Measurements from ENCODE around the gene ZNF750. TPM values are rescaled to one million over a fixed set of nuclear protein-coding genes. Genes with fewer than 3 reads are reported as not detected.

The ZNF750 gene
- total and polyA plus RNA-seq, 4 donors = 0.02 to 0.08 TPM; not detected in 2

DNA sequence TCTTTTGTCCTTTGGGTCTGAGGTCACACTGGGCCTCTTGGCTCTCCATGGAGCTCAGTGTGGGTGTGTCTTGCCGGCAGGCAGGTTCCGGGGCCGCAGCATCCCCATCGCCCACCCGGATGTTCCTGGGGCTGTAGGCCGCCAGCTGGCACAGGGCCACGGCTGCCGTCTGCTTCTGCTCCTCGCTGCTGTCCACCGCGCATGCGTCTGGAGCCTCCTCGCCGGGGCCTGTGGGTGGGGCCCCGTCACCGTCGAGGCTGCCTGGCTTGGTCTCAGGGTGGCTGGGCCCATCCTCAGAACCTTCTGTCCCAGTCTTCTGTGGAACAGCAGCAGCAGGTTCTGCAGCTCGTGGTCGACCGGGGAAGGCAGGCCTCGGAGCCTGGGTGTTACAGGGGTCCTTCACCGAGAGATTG is 9.6 kb downstream of the ZNF750 start:
- Histone ChIP-seq H3K36me3 (ENCODE audit: control insufficient read depth in 4 of 4, insufficient read depth in 3 of 4, low read depth in 1 of 4, low read length in 3 of 4) (peaks cover 0 to 4% (median 2%) of the 10 kb centered on the region in 4 donors), H3K27me3 (ENCODE audit: control insufficient read depth in 4 of 4, insufficient read depth in 4 of 4, low read length in 3 of 4) (no peaks in the 10 kb centered on the region), H3K9me3 (ENCODE audit: control insufficient read depth in 4 of 4, low read length in 3 of 4) (no peaks in the 10 kb centered on the region), H3K27ac (ENCODE audit: low read depth in 1 of 2, low read length in 2 of 2) (no peak overlapping the region), H3K9ac (ENCODE audit: low read depth in 1 of 2, low read length in 2 of 2) (no peak overlapping the region), H3K4me1 (ENCODE audit: control insufficient read depth in 4 of 4, insufficient read depth in 4 of 4, low read length in 3 of 4) (no peaks in the 10 kb centered on the region), H3K4me3 (ENCODE audit: low read depth in 1 of 3, low read length in 3 of 3) (no peak overlapping the region)
- TF ChIP-seq RAD21 (IDR thresholded peaks at IDR 0.05) = no peak
- TF ChIP-seq EGR1 (IDR thresholded peaks at IDR 0.05; ENCODE audit: low read depth in 2 of 2) = no peak
- no peak for TF ChIP-seq HNF4A (conservative IDR thresholded peaks at IDR 0.05)
- no peak for TF ChIP-seq SP1 (IDR thresholded peaks at IDR 0.05)
- TF ChIP-seq YY1 (IDR thresholded peaks at IDR 0.05) = no peak
- TF ChIP-seq, protein P1, sequence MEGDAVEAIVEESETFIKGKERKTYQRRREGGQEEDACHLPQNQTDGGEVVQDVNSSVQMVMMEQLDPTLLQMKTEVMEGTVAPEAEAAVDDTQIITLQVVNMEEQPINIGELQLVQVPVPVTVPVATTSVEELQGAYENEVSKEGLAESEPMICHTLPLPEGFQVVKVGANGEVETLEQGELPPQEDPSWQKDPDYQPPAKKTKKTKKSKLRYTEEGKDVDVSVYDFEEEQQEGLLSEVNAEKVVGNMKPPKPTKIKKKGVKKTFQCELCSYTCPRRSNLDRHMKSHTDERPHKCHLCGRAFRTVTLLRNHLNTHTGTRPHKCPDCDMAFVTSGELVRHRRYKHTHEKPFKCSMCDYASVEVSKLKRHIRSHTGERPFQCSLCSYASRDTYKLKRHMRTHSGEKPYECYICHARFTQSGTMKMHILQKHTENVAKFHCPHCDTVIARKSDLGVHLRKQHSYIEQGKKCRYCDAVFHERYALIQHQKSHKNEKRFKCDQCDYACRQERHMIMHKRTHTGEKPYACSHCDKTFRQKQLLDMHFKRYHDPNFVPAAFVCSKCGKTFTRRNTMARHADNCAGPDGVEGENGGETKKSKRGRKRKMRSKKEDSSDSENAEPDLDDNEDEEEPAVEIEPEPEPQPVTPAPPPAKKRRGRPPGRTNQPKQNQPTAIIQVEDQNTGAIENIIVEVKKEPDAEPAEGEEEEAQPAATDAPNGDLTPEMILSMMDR (IDR thresholded peaks at IDR 0.05; ENCODE audit: low read depth, low read length, missing input control) = no peak
- no peak for TF ChIP-seq FOXA1 (IDR thresholded peaks at IDR 0.05)
- TF ChIP-seq NR2F2 (IDR thresholded peaks at IDR 0.05) = no peak
- TF ChIP-seq, protein P2, sequence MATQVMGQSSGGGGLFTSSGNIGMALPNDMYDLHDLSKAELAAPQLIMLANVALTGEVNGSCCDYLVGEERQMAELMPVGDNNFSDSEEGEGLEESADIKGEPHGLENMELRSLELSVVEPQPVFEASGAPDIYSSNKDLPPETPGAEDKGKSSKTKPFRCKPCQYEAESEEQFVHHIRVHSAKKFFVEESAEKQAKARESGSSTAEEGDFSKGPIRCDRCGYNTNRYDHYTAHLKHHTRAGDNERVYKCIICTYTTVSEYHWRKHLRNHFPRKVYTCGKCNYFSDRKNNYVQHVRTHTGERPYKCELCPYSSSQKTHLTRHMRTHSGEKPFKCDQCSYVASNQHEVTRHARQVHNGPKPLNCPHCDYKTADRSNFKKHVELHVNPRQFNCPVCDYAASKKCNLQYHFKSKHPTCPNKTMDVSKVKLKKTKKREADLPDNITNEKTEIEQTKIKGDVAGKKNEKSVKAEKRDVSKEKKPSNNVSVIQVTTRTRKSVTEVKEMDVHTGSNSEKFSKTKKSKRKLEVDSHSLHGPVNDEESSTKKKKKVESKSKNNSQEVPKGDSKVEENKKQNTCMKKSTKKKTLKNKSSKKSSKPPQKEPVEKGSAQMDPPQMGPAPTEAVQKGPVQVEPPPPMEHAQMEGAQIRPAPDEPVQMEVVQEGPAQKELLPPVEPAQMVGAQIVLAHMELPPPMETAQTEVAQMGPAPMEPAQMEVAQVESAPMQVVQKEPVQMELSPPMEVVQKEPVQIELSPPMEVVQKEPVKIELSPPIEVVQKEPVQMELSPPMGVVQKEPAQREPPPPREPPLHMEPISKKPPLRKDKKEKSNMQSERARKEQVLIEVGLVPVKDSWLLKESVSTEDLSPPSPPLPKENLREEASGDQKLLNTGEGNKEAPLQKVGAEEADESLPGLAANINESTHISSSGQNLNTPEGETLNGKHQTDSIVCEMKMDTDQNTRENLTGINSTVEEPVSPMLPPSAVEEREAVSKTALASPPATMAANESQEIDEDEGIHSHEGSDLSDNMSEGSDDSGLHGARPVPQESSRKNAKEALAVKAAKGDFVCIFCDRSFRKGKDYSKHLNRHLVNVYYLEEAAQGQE (IDR thresholded peaks at IDR 0.05) = no peak
- TF ChIP-seq, protein P3, sequence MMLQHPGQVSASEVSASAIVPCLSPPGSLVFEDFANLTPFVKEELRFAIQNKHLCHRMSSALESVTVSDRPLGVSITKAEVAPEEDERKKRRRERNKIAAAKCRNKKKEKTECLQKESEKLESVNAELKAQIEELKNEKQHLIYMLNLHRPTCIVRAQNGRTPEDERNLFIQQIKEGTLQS (IDR thresholded peaks at IDR 0.05) = no peak
- TF ChIP-seq, protein P4, sequence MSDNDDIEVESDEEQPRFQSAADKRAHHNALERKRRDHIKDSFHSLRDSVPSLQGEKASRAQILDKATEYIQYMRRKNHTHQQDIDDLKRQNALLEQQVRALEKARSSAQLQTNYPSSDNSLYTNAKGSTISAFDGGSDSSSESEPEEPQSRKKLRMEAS (IDR thresholded peaks at IDR 0.05) = no peak
- no peak for DNase-seq (ENCODE audit: low spot score)
- 86% methylated on average over 22 of the region's 22 CpGs for WGBS

DNA sequence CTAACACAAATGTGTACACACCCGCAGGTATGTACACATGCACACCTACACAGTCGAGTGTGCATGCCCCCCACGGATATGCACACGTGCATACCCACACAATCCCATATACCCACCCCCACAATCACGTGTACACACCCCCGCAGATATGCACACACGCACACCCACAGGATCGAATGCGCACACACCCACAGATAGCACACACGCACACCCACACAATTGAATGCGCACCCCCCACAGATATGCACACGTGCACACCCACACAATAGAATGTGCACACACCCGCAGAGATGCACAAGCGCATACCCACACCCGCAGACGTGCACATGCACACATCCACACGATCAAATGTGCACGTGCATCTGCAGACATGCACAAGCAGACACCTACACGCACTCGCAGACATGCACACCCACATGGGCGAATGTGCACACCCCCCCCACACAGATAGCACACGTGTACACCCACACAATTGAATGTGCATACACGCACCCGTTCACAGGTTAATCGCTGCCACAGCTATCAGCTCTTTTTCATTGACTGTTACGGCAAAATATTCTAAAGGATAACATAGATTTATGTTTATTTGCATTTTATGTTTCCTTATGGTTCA is 10.8 kb downstream of the ZNF750 start:
- H3K9me3 ChIP-seq (ENCODE audit: control insufficient read depth in 4 of 4, low read length in 3 of 4) = no peaks in the 10 kb centered on the region
- H3K9ac ChIP-seq (ENCODE audit: low read depth in 1 of 2, low read length in 2 of 2) = no peak overlapping the region
- H3K36me3 ChIP-seq (ENCODE audit: control insufficient read depth in 4 of 4, insufficient read depth in 3 of 4, low read depth in 1 of 4, low read length in 3 of 4) = peaks cover 0 to 4% (median 2%) of the 10 kb centered on the region in 4 donors
- H3K4me1 ChIP-seq (ENCODE audit: control insufficient read depth in 4 of 4, insufficient read depth in 4 of 4, low read length in 3 of 4) = no peaks in the 10 kb centered on the region
- 97% methylated on average over 26 of the region's 26 CpGs for WGBS
- no peak overlapping the region for H3K4me3 ChIP-seq (ENCODE audit: low read depth in 1 of 3, low read length in 3 of 3)
- DNase-seq (ENCODE audit: low spot score) = no peak
- H3K27ac ChIP-seq (ENCODE audit: low read depth in 1 of 2, low read length in 2 of 2) = no peak overlapping the region
- H3K27me3 ChIP-seq (ENCODE audit: control insufficient read depth in 4 of 4, insufficient read depth in 4 of 4, low read length in 3 of 4) = no peaks in the 10 kb centered on the region
- TF ChIP-seq RXRA (IDR thresholded peaks at IDR 0.05) = no peak
- TF ChIP-seq JUND (IDR thresholded peaks at IDR 0.05) = no peak
- TF ChIP-seq YY1 (IDR thresholded peaks at IDR 0.05) = no peak
- TF ChIP-seq, protein P1 (IDR thresholded peaks at IDR 0.05; ENCODE audit: low read depth, low read length, missing input control) = no peak
- no peak for TF ChIP-seq FOXA2 (IDR thresholded peaks at IDR 0.05)
- TF ChIP-seq HNF4G (IDR thresholded peaks at IDR 0.05) = no peak
- TF ChIP-seq RAD21 (IDR thresholded peaks at IDR 0.05) = no peak
- TF ChIP-seq EGR1 (IDR thresholded peaks at IDR 0.05; ENCODE audit: low read depth in 2 of 2) = no peak
- TF ChIP-seq GABPA (IDR thresholded peaks at IDR 0.05 in 1 of 2, conservative IDR thresholded peaks at IDR 0.05 in 1 of 2) = no peak
- TF ChIP-seq, protein P3 (IDR thresholded peaks at IDR 0.05) = no peak
- no peak for TF ChIP-seq HNF4A (conservative IDR thresholded peaks at IDR 0.05)
- TF ChIP-seq, protein P5, sequence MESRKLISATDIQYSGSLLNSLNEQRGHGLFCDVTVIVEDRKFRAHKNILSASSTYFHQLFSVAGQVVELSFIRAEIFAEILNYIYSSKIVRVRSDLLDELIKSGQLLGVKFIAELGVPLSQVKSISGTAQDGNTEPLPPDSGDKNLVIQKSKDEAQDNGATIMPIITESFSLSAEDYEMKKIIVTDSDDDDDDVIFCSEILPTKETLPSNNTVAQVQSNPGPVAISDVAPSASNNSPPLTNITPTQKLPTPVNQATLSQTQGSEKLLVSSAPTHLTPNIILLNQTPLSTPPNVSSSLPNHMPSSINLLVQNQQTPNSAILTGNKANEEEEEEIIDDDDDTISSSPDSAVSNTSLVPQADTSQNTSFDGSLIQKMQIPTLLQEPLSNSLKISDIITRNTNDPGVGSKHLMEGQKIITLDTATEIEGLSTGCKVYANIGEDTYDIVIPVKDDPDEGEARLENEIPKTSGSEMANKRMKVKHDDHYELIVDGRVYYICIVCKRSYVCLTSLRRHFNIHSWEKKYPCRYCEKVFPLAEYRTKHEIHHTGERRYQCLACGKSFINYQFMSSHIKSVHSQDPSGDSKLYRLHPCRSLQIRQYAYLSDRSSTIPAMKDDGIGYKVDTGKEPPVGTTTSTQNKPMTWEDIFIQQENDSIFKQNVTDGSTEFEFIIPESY (IDR thresholded peaks at IDR 0.05) = no peak
- no peak for TF ChIP-seq NR2F2 (IDR thresholded peaks at IDR 0.05)
- TF ChIP-seq FOXA1 (IDR thresholded peaks at IDR 0.05) = no peak
- TF ChIP-seq SP1 (IDR thresholded peaks at IDR 0.05) = no peak
